PFSK-1 (cell line): ENCODE measurements around the gene ERCC2.

Experiments used
- FOXP2 ChIP-seq: optimal IDR thresholded peaks from 2 replicates; pipeline ENCODE3; 2011; ENCODE audit warnings: borderline replicate concordance, control low read depth, inconsistent platforms; ENCODE audit not compliant: insufficient read depth; ENCODE audit errors: extremely low read length, extremely low read depth
- POLR2AphosphoS5 ChIP-seq: IDR thresholded peaks from 2 replicates; pipeline ENCODE4 v1.6.1; 2012; ENCODE audit warnings: low read depth, mild to moderate bottlenecking, control low read depth, low read length, moderate library complexity
- REST ChIP-seq, 2 experiments: IDR thresholded peaks; 2 replicates each; pipeline versions ENCODE4 v1.6.1 to v1.8.0; 2011 to 2012; ENCODE audit warnings: low read depth in 2 of 2, low read length in 2 of 2, control low read depth in 1 of 2, inconsistent platforms in 1 of 2, mild to moderate bottlenecking in 1 of 2, moderate library complexity in 1 of 2; ENCODE audit not compliant: insufficient read depth in 1 of 2
- SIN3A ChIP-seq: IDR thresholded peaks from 2 replicates; pipeline ENCODE4 v1.6.1; 2012; ENCODE audit warnings: mild to moderate bottlenecking, low read length, moderate library complexity, borderline replicate concordance; ENCODE audit not compliant: insufficient read depth
- TAF1 ChIP-seq: IDR thresholded peaks from 2 replicates; pipeline ENCODE4 v1.6.1; 2012; ENCODE audit warnings: low read length, control low read depth, borderline replicate concordance; ENCODE audit not compliant: insufficient read depth

ERCC2 gene

DNA sequence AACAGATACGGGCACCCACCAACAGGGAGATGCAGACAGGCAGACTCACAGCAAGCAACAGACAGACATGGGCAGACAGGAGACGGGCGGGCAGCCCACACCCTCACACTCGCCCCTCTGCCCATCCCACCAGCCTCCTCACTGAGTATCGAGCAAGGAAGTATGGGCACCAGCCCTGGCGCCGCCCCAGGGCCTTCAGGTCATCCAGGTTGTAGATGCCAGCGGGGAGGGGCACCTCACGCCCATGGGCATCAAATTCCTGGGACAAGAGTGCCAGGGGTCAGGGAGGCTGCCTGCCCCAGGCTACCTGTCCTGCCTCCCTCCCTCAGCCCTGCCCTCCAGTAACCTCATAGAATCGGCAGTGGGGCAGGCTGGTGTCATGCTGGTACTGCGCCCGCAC, 5.7 kb downstream of the ERCC2 start:
- TF ChIP-seq REST (IDR thresholded peaks at IDR 0.05; ENCODE audit: insufficient read depth in 1 of 2, low read depth in 2 of 2, low read length in 2 of 2) (no peak), SIN3A (no peak), POLR2AphosphoS5 (no peak), FOXP2 (no peak)

GRCh38 chr19:45363861-45364459, 6.4 kb downstream of the ERCC2 start:
- TF ChIP-seq SIN3A = no peak
- TF ChIP-seq REST (IDR thresholded peaks at IDR 0.05; ENCODE audit: insufficient read depth in 1 of 2, low read depth in 2 of 2, low read length in 2 of 2) = no peak
- no peak for TF ChIP-seq TAF1

DNA sequence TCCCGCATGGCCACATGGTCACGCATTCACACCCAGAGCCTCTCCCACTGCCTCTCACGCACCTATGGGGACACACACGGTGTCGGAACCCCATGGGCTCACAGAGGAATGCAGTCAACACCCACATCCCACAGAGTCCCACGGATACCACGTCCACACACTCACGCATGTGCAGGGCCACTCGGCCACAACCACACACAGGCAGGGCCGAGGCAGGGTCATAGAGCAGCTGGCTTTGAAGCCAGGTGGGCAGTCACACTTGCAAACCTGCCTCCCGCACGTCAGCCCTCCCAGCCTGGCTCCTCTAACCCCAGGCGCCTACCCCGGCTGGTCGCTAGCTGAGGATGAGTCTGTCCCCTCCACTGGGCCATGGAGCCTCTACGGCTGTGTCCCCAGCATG, 8.1 kb downstream of the ERCC2 start:
- no peak for TF ChIP-seq POLR2AphosphoS5
- TF ChIP-seq REST (IDR thresholded peaks at IDR 0.05; ENCODE audit: insufficient read depth in 1 of 2, low read depth in 2 of 2, low read length in 2 of 2) = no peak
- no peak for TF ChIP-seq FOXP2
- TF ChIP-seq SIN3A = no peak
- TF ChIP-seq TAF1 = no peak

DNA sequence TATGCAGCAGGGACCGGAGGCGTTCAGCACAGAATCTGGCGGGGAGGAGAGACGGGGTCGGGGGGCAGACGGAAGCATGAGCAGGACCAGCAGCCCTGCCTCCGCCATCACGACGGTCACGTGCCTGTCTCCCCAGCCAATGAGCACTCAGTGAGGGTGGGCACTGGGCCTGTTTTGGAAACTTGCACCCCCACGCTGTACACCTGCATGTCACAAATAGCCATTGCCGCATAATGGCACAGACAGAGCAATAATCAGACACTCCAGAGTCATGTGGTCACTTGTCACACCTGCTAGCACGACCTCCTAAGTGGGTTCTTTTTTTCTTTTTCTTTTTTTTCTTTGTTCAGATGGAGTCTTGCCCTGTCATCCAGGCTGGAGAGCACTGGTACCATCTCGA, 8.8 kb downstream of the ERCC2 start:
- TF ChIP-seq REST (IDR thresholded peaks at IDR 0.05; ENCODE audit: insufficient read depth in 1 of 2, low read depth in 2 of 2, low read length in 2 of 2) (no peak), TAF1 (no peak), POLR2AphosphoS5 (no peak), FOXP2 (no peak), SIN3A (no peak)

- no peak for TF ChIP-seq REST (IDR thresholded peaks at IDR 0.05; ENCODE audit: insufficient read depth in 1 of 2, low read depth in 2 of 2, low read length in 2 of 2)
- TF ChIP-seq FOXP2 = no peak
- TF ChIP-seq TAF1 = no peak
- TF ChIP-seq POLR2AphosphoS5 = no peak
- TF ChIP-seq SIN3A = no peak
Measured at GRCh38 chr19:45358213-45358792, 12.1 kb downstream of the ERCC2 start.
